K562 (cell line): ENCODE measurements around the gene GABBR1. TPM values are rescaled to one million over a fixed set of nuclear protein-coding genes. Genes with fewer than 3 reads are reported as not detected.

ENCODE experiments used
- BDP1 ChIP-seq: IDR thresholded peaks from 3 replicates; pipeline ENCODE4 v1.6.1; 2011; ENCODE audit not compliant: insufficient read length, insufficient read depth
- ERF ChIP-seq: fragments of 450-650 bp; formaldehyde crosslinking; IDR thresholded peaks from 2 replicates; pipeline ENCODE4 v1.4.0; 2020; ENCODE audit warnings: mild to moderate bottlenecking, mixed read lengths
- FIP1L1 ChIP-seq: fragments of 200-400 bp; formaldehyde crosslinking; IDR thresholded peaks from 2 replicates; pipeline ENCODE4 v1.6.1; 2018; ENCODE audit warnings: mild to moderate bottlenecking, low read depth, low read length; ENCODE audit not compliant: poor library complexity, severe bottlenecking
- HNRNPLL ChIP-seq: fragments of 200-400 bp; formaldehyde crosslinking; IDR thresholded peaks from 2 replicates; pipeline ENCODE4 v1.6.1; 2017; ENCODE audit warnings: low read length, low read depth, mild to moderate bottlenecking; ENCODE audit not compliant: poor library complexity, severe bottlenecking
- JUNB ChIP-seq: fragments of 450-650 bp; formaldehyde crosslinking; conservative IDR thresholded peaks from 2 replicates; pipeline ENCODE4 v1.4.0; 2020; ENCODE audit warnings: mild to moderate bottlenecking
- POLR2B ChIP-seq: fragments of 450-650 bp; IDR thresholded peaks from 2 replicates; pipeline ENCODE4 v1.6.1; 2018; ENCODE audit warnings: low read depth; ENCODE audit not compliant: partially characterized antibody
- POLR3A ChIP-seq: IDR thresholded peaks from 2 replicates; pipeline ENCODE4 v1.6.1; 2011; ENCODE audit warnings: borderline replicate concordance, mild to moderate bottlenecking, moderate library complexity; ENCODE audit not compliant: insufficient read length, insufficient read depth; ENCODE audit errors: extremely low read depth
- RAD21 ChIP-seq, 2 experiments: fragments of 250-450 bp in 1 of 2; fragments of 450-650 bp in 1 of 2; sonication (Bioruptor Pico) in 1 of 2; formaldehyde crosslinking in 1 of 2; IDR thresholded peaks in 1 of 2; conservative IDR thresholded peaks in 1 of 2; 2 replicates each; pipeline versions ENCODE4 v1.4.0 to v1.8.0; 2020 to 2022; ENCODE audit warnings: mild to moderate bottlenecking in 2 of 2, moderate library complexity in 1 of 2
- SRSF1 ChIP-seq: fragments of 200-400 bp; formaldehyde crosslinking; IDR thresholded peaks from 2 replicates; pipeline ENCODE4 v1.6.1; 2017; ENCODE audit warnings: mild to moderate bottlenecking, low read depth, low read length, moderate library complexity
- SRSF3 ChIP-seq: fragments of 200-400 bp; formaldehyde crosslinking; IDR thresholded peaks from 2 replicates; pipeline ENCODE4 v1.6.1; 2016; ENCODE audit warnings: mild to moderate bottlenecking, low read length, moderate library complexity; ENCODE audit not compliant: insufficient read depth
- TRIM28 ChIP-seq: fragments of 450-650 bp; IDR thresholded peaks from 2 replicates; pipeline ENCODE4 v1.6.1; 2017
- ZNF121 ChIP-seq: sonication (generic); formaldehyde crosslinking; conservative IDR thresholded peaks from 2 replicates; pipeline ENCODE4 v1.8.0; 2022; ENCODE audit warnings: missing genetic modification reagents
- ZNF584 ChIP-seq: fragments of 200-800 bp; sonication (Bioruptor generic); IDR thresholded peaks from 2 replicates; pipeline ENCODE4 v1.6.1; 2016; ENCODE audit warnings: low read depth, mild to moderate bottlenecking, missing genetic modification characterization, missing compliant biosample characterization
- polyA plus RNA-seq, 8 experiments: library from polyadenylated mRNA; depleted of rRNA in 4 of 8; stranded (reverse) in 5 of 8; unstranded in 3 of 8; fragments of >200 nt; fragmentation: Nextera tagmentation in 2 of 8; fragmentation: Illumina TruSeq in 1 of 8; extraction: Ambion mirVana in 2 of 8; extraction: Trizol in 1 of 8; gene quantifications; 2 replicates each; pipeline versions ENCODE4 v1.2.1 to v1.2.3, GENCODE V29; 2011 to 2014; ENCODE audit warnings: inconsistent platforms in 1 of 8, missing spikeins in 1 of 8
- total RNA-seq, 7 experiments: library from RNA; depleted of rRNA in 6 of 7; stranded (reverse); fragments of >200 nt in 6 of 7; fragmentation: Illumina TruSeq in 2 of 7; extraction: Trizol in 2 of 7; gene quantifications; 2 replicates each; pipeline versions ENCODE4 v1.2.1 to v1.2.3, GENCODE V29; 2011 to 2021; ENCODE audit warnings: low replicate concordance in 1 of 7
- TF ChIP-seq, protein P1 (sequence below): sonication (generic); formaldehyde crosslinking; IDR thresholded peaks from 2 replicates; pipeline ENCODE4 v1.8.0; 2022; ENCODE audit warnings: missing genetic modification reagents, mild to moderate bottlenecking, borderline replicate concordance
- TF ChIP-seq, protein P2 (sequence below): sonication (generic); formaldehyde crosslinking; IDR thresholded peaks from 2 replicates; pipeline ENCODE4 v1.8.0; 2022; ENCODE audit warnings: mild to moderate bottlenecking, missing genetic modification reagents
- TF ChIP-seq, protein P3 (sequence below), 2 experiments: fragments of 450-650 bp; IDR thresholded peaks; 2 replicates each; pipeline ENCODE4 v1.6.1; 2016
- TF ChIP-seq, protein P4 (sequence below): fragments of 450-650 bp; conservative IDR thresholded peaks from 2 replicates; pipeline ENCODE4 v1.6.1; 2016; ENCODE audit warnings: missing genetic modification characterization, low read depth, mild to moderate bottlenecking, missing compliant biosample characterization, moderate library complexity
- TF ChIP-seq, protein P5 (sequence below): fragments of 250-450 bp; sonication (Bioruptor Pico); IDR thresholded peaks from 2 replicates; pipeline ENCODE4 v1.4.0; 2020; ENCODE audit warnings: mild to moderate bottlenecking, moderate library complexity, borderline replicate concordance

Gene GABBR1
- total and polyA plus RNA-seq, 9 of the 15 experiments (the other 6 are each of a cell fraction or from before 2014, with no cell fraction given): 2.2 to 48.3 (median 20.8) TPM

DNA sequence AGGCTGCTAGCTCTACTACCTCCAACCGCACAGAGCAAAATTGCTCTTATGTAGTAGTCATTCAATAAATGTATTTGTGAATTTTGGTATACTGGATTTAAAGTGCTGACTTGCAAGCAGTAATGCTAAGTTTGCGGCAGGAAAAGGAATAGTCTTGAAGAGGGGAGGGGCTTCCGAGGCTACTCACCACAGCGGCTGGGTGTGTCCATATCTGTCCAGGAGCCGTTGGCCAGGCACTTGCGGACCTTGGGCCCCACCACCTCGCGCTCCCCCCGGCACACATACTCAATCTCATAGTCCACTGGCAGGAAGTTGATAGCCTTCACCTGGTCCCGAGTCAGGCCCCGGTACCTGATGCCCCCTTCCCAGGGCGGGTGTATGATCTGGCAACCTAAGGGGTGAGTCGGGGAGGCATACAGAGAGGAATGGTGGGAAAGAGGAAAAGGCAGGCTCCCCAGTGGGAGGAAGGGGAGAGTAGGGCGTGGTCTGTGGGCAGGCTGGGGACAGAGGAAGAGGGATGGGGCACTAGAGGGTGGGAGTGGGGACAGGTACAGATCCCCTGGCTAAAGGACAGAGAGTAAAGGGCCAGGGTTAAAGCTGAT is 1.7 kb downstream of the GABBR1 start (continued):
- TF ChIP-seq JUNB (CRISPR knock-in tag) (no peak), SRSF3 (no peak), ERF (CRISPR knock-in tag) (no peak), POLR2B (peak; percentile 49), TRIM28 (no peak), HNRNPLL (peak; percentile 25), BDP1 (no peak), POLR3A (no peak), SRSF1 (no peak), ZNF584 (CRISPR knock-in tag) (no peak), RAD21 (CRISPR knock-in tag; conservative IDR thresholded peaks at IDR 0.05 in 1 of 2, IDR thresholded peaks at IDR 0.05 in 1 of 2) (no peak), ZNF121 (CRISPR knock-in tag) (no peak), FIP1L1 (no peak)
- TF ChIP-seq, protein P1, sequence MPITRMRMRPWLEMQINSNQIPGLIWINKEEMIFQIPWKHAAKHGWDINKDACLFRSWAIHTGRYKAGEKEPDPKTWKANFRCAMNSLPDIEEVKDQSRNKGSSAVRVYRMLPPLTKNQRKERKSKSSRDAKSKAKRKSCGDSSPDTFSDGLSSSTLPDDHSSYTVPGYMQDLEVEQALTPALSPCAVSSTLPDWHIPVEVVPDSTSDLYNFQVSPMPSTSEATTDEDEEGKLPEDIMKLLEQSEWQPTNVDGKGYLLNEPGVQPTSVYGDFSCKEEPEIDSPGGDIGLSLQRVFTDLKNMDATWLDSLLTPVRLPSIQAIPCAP (CRISPR knock-in tag): no peak
- TF ChIP-seq, protein P2, sequence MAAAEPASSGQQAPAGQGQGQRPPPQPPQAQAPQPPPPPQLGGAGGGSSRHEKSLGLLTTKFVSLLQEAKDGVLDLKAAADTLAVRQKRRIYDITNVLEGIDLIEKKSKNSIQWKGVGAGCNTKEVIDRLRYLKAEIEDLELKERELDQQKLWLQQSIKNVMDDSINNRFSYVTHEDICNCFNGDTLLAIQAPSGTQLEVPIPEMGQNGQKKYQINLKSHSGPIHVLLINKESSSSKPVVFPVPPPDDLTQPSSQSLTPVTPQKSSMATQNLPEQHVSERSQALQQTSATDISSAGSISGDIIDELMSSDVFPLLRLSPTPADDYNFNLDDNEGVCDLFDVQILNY (CRISPR knock-in tag): no peak
- TF ChIP-seq, protein P3, sequence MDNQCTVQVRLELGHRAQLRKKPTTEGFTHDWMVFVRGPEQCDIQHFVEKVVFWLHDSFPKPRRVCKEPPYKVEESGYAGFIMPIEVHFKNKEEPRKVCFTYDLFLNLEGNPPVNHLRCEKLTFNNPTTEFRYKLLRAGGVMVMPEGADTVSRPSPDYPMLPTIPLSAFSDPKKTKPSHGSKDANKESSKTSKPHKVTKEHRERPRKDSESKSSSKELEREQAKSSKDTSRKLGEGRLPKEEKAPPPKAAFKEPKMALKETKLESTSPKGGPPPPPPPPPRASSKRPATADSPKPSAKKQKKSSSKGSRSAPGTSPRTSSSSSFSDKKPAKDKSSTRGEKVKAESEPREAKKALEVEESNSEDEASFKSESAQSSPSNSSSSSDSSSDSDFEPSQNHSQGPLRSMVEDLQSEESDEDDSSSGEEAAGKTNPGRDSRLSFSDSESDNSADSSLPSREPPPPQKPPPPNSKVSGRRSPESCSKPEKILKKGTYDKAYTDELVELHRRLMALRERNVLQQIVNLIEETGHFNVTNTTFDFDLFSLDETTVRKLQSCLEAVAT (IDR thresholded peaks at IDR 0.05): no peak
- TF ChIP-seq, protein P4, sequence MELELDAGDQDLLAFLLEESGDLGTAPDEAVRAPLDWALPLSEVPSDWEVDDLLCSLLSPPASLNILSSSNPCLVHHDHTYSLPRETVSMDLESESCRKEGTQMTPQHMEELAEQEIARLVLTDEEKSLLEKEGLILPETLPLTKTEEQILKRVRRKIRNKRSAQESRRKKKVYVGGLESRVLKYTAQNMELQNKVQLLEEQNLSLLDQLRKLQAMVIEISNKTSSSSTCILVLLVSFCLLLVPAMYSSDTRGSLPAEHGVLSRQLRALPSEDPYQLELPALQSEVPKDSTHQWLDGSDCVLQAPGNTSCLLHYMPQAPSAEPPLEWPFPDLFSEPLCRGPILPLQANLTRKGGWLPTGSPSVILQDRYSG (tag): no peak
- TF ChIP-seq, protein P5, sequence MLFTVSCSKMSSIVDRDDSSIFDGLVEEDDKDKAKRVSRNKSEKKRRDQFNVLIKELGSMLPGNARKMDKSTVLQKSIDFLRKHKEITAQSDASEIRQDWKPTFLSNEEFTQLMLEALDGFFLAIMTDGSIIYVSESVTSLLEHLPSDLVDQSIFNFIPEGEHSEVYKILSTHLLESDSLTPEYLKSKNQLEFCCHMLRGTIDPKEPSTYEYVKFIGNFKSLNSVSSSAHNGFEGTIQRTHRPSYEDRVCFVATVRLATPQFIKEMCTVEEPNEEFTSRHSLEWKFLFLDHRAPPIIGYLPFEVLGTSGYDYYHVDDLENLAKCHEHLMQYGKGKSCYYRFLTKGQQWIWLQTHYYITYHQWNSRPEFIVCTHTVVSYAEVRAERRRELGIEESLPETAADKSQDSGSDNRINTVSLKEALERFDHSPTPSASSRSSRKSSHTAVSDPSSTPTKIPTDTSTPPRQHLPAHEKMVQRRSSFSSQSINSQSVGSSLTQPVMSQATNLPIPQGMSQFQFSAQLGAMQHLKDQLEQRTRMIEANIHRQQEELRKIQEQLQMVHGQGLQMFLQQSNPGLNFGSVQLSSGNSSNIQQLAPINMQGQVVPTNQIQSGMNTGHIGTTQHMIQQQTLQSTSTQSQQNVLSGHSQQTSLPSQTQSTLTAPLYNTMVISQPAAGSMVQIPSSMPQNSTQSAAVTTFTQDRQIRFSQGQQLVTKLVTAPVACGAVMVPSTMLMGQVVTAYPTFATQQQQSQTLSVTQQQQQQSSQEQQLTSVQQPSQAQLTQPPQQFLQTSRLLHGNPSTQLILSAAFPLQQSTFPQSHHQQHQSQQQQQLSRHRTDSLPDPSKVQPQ (CRISPR knock-in tag): no peak
